Endothelial cell of umbilical vein (primary cell): ENCODE data around the gene CATSPER4.

ENCODE experiments used
- EZH2 ChIP-seq: IDR thresholded peaks from 2 replicates; pipeline ENCODE4 v1.6.1; 2012; ENCODE audit warnings: borderline replicate concordance, low read depth, mild to moderate bottlenecking, moderate library complexity, low read length, inconsistent platforms; ENCODE audit not compliant: severe bottlenecking
- FOS ChIP-seq: IDR thresholded peaks from 2 replicates; pipeline ENCODE4 v1.6.1; 2011; ENCODE audit warnings: mild to moderate bottlenecking, low read length, moderate library complexity, borderline replicate concordance; ENCODE audit not compliant: insufficient read depth
- GATA2 ChIP-seq: IDR thresholded peaks from 2 replicates; pipeline ENCODE4 v1.7.0; 2011; ENCODE audit warnings: low read depth, mild to moderate bottlenecking, moderate library complexity, mixed read lengths, low read length; ENCODE audit not compliant: insufficient read length, insufficient read depth
- JUN ChIP-seq: IDR thresholded peaks from 2 replicates; pipeline ENCODE4 v1.6.1; 2011; ENCODE audit warnings: borderline replicate concordance, low read depth; ENCODE audit not compliant: insufficient read length, insufficient read depth
- MYC ChIP-seq: IDR thresholded peaks from one replicate; pipeline ENCODE4 v1.6.1; 2011; ENCODE audit warnings: mild to moderate bottlenecking, low read depth, low read length
- POLR2A ChIP-seq: IDR thresholded peaks from 2 replicates; pipeline ENCODE4 v1.6.1; 2012; ENCODE audit warnings: low read depth, mild to moderate bottlenecking, control low read depth, low read length
- POLR2AphosphoS5 ChIP-seq: IDR thresholded peaks from 2 replicates; pipeline ENCODE4 v1.6.1; 2012; ENCODE audit warnings: low read depth, mild to moderate bottlenecking, control low read depth, low read length, moderate library complexity; ENCODE audit not compliant: insufficient read depth
- TF ChIP-seq, protein P1 (sequence below), 2 donors: IDR thresholded peaks; 1 replicate in 1 of 2; 2 replicates in 1 of 2; pipeline ENCODE4 v1.5.1; 2011; ENCODE audit warnings: low read length in 2 of 2, mild to moderate bottlenecking in 2 of 2, moderate library complexity in 2 of 2, control low read depth in 1 of 2, inconsistent platforms in 1 of 2, low read depth in 1 of 2; ENCODE audit not compliant: insufficient read depth in 1 of 2; ENCODE audit errors: extremely low read depth in 1 of 2
- TF ChIP-seq, protein P2 (sequence below): IDR thresholded peaks from 2 replicates; pipeline ENCODE4 v1.6.1; 2011; ENCODE audit not compliant: insufficient read depth, insufficient read length

GRCh38 chr1:26164036-26164860 is 26.2 kb upstream of the CATSPER4 start:
- TF ChIP-seq, protein P1, sequence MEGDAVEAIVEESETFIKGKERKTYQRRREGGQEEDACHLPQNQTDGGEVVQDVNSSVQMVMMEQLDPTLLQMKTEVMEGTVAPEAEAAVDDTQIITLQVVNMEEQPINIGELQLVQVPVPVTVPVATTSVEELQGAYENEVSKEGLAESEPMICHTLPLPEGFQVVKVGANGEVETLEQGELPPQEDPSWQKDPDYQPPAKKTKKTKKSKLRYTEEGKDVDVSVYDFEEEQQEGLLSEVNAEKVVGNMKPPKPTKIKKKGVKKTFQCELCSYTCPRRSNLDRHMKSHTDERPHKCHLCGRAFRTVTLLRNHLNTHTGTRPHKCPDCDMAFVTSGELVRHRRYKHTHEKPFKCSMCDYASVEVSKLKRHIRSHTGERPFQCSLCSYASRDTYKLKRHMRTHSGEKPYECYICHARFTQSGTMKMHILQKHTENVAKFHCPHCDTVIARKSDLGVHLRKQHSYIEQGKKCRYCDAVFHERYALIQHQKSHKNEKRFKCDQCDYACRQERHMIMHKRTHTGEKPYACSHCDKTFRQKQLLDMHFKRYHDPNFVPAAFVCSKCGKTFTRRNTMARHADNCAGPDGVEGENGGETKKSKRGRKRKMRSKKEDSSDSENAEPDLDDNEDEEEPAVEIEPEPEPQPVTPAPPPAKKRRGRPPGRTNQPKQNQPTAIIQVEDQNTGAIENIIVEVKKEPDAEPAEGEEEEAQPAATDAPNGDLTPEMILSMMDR (IDR thresholded peaks at IDR 0.05; ENCODE audit: extremely low read depth in 1 of 2, insufficient read depth in 1 of 2, low read depth in 1 of 2, low read length in 2 of 2): peak; percentile 58 to 88
- TF ChIP-seq POLR2A: no peak
- TF ChIP-seq MYC: no peak
- TF ChIP-seq EZH2: no peak
- TF ChIP-seq POLR2AphosphoS5: no peak
- TF ChIP-seq, protein P2, sequence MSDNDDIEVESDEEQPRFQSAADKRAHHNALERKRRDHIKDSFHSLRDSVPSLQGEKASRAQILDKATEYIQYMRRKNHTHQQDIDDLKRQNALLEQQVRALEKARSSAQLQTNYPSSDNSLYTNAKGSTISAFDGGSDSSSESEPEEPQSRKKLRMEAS: no peak
- no peak for TF ChIP-seq FOS
- TF ChIP-seq GATA2: no peak
- TF ChIP-seq JUN: no peak
